CD4-positive, alpha-beta T cell treated with Interferon gamma for 1 hour (primary cell): Measurements from ENCODE around the gene TBX22.
"Not testable (repeated sequence)": the region's sequence is repeated elsewhere in the genome, so short reads cannot be mapped to it uniquely, and the experiment has no call there.

Source experiments
- DNase-seq: peaks from one replicate; pipeline ENCODE4 v3.0.0-alpha.2; 2020

TBX22 gene, protein sequence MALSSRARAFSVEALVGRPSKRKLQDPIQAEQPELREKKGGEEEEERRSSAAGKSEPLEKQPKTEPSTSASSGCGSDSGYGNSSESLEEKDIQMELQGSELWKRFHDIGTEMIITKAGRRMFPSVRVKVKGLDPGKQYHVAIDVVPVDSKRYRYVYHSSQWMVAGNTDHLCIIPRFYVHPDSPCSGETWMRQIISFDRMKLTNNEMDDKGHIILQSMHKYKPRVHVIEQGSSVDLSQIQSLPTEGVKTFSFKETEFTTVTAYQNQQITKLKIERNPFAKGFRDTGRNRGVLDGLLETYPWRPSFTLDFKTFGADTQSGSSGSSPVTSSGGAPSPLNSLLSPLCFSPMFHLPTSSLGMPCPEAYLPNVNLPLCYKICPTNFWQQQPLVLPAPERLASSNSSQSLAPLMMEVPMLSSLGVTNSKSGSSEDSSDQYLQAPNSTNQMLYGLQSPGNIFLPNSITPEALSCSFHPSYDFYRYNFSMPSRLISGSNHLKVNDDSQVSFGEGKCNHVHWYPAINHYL

DNA sequence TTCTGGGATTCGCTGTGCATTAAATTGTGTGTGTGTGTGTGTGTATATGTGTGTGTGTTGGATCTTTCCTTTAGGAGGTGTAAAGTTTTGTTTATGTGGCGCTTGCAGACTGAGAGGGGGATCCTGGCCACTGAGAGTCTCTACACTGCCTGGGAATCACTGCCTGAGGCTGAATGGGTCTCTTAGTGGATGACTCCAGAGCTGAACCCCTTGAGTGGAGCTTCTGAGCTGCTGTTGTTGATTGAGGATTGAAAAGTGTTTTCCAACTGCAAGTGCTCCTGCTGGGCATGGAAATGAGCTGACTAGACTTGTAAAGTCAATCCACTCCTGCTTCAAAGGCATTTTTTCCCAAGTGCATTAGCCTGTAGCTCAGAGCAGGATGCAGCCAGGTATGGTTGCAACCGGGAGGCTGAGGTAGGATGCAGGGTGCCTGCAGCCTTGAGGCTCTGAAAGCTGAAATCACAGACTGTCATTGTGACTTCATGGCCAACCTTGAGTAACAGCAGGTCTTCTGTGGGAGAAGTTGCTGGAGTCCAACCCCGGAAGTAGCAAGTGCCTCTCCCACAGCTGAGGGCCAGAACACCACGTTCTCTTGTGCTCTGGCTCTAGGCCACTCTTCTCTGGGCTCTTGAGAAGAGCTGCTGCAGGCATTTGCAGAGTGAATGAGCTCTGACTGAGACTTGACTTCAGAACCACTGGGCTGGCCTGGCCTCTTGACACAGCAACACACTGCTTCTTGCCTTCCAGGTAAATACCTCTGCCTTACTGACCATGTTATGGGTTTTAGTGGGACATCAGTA, at the start of gene TBX22:
TBX22 (plus strand) TSS at position 613 of the 800 bp plus-strand sequence. CDS start 7,517 bp downstream, outside the sequence.
- no peak for DNase-seq

DNA sequence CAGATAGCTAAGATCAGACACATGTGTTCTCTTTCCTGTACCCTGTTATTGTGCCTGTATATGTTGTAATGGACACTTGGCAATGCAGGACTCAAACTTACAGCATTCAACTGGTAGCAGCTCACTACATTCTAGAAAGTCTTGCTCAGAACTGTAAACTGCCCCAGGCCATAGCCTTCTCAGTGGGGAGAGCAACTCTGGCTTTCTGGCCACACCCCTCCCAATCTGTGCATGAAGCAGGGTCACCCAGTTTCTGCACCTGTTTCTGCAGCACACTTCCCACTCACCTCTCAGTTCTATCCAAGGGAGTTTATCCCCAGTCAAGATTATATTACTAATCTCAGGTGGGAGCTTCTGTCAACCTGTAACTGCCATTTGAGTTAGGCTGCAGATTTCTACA, 38.9 kb upstream of the TBX22 start:
- no peak for DNase-seq

DNA sequence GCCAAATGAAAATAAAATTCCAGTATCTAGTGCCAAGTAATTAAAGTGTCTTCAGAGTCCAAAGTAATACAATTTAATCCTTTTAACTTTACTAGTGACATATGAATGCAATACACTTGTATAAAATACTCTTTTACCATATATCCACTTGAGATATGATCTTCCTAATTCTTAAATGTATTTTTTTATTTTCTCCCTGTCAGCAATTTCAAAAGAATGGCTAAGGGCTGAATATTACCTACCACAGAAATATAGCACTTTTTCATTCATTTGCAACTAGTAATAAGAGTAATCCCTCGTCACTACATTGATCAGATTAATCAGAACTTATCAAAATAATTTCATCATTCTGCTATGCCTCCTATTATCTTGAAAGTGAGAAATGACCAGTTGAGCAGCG, 10.1 kb upstream of the TBX22 start:
- DNase-seq = no peak

DNA sequence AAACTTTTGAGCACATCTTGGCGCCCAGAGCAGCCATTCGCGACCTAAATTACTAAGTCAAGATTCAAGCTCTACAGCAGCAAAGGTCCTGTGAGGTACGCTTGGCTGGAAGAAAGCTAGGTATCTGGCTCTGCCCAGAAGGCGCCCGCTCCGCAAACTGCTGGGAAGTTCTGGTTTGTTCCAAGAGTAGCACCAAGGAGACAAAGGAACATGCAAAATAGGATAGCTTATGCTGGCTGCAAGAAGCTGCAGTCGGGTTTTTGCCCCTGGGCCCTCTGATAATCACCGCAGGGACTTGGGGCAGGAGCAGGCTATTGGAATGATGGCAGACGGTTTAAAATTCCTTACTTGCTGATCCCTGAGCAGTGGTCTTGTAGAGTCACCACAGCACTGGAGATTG, 3.0 kb upstream of the TBX22 start:
- no peak for DNase-seq

DNA sequence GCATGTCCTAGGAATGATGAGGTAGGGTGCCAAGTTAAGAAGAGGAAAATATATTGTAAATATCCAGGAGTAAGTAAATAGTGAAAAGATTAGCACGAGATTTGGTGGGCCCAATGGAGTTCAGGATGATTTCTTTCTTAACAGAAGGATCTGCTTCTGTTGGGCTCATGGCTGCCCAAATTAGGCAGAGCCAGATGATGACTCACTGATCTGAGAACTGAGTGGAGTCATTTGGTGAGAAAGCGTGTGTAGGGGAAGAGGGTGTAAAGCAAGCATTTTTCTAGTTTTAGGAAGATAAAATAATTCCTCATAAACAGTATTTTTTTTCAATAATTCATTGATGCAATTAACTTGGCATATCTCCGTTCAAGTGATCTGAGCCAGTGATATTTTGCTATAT, 1.6 kb downstream of the TBX22 start:
- no peak for DNase-seq

DNA sequence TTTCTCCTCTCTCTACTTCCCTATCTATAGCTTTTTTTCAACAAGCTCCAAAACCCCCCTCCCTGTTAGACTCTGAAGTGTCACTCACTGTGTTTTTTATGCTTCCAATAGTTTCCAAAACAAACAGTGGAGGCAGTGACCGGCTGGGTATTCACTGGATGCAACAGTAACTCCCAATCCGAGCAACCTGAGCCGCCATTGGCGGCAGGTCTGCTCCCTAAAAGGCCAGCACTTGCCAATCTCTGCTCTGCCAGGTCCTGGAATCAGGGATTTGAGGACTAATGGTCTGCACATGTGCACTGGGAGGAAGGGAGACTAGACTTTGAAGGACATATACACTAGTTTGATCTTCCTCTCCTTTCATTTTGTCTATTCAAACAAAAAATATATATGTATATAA, 7.1 kb downstream of the TBX22 start:
- DNase-seq = no peak

DNA sequence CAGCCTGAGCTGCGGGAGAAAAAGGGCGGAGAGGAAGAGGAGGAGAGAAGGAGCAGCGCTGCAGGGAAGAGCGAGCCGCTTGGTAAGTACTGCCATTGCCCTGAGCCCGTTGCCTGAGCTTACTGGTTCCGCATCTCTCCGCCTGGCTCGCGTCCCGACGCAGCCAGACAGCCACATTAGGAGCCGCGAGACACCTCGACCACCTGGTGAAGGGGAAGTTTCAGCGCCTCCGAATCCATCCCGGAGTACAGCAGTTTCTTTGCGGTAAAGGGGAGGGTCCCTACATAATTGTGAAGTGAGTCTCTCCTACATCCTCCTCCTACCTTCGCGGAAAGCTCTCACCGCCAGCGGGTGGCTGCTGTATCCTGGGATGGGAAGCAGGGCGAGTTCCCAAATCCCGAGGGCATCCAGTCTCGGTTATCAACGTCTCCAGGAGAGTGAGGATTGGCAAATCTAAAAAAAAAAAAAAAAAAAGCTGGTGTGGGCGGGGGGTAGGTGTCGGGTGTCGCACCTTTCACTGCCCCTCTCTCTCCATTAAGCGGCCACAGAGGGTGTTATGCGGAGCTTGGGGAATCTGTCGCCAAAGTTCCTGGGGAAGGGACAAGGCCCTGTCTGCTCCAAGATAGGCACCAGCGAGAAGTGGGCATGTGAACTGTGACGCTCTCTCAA, 7.9 kb downstream of the TBX22 start:
- no peak for DNase-seq

DNA sequence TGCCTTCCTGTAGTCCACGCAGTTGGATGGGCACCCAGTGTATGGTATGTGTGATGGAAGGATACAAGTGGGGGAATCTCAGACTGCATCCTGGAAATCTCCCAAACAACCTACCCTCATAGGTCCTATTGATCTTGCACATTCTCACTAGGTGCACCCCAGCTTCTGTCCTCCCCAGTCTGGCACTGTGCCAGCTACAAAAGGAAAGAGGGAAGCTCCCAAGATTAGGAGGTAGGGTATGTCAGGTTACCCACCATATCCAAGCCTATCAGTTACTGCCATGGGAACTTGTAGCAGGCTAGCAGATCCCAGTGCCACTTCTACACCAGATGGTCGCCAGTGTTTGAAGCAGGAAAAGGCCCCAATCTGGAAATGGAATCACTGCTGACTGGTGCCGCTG, 11.6 kb downstream of the TBX22 start:
- DNase-seq = no peak

DNA sequence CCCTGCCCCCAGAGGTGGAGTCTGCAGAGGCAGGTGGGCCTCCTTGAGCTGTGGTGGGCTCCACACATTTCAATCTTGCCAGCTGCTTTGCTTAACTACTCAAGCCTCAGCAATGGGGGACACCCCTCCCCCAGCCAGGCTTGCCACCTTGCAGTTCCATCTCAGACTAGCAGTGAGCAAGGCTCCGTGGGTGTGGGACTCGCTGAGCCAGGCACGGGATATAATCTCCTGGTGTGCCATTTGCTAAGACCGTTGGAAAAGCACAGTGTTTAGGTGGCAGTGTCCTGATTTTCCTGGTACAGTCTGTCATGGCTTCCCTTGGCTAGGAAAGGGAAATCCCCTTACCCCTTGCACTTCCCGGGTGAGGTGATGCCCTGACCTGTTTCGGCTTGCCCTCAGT, 51.6 kb downstream of the TBX22 start:
- not testable (repeated sequence) for DNase-seq

DNA sequence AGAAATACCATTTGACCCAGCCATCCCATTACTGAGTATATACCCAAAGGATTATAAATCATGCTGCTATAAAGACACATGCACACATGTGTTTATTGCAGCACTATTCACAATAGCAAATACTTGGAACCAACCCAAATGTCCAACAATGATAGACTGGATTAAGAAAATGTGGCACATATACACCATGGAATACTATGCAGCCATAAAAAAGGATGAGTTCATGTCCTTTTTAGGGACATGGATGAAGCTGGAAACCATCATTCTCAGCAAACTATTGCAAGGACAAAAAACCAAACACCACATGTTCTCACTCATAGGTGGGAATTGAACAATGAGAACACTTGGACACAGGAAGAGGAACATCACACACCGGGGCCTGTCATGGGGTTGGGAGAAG, 61.1 kb downstream of the TBX22 start:
- DNase-seq = not testable (repeated sequence)
